Mesothelial cell of epicardium (in vitro differentiated cells): ENCODE measurements around the gene CERS1. TPM values are rescaled to one million over a fixed set of nuclear protein-coding genes. Genes with fewer than 3 reads are reported as not detected.

Experiments used
- DNase-seq, 2 experiments: peaks; one replicate each; pipeline ENCODE4 v3.0.0; 2021; ENCODE audit warnings: low spot score in 2 of 2; ENCODE audit not compliant: unreplicated experiment in 2 of 2
- H3K27ac Mint-ChIP-seq: 2 replicates; pipeline ENCODE4 v1.8.0; 2021; ENCODE audit warnings: mixed read lengths
- H3K27me3 Mint-ChIP-seq: 2 replicates; pipeline ENCODE4 v1.8.0; 2021; ENCODE audit warnings: low read depth, mixed read lengths
- H3K36me3 Mint-ChIP-seq: 2 replicates; pipeline ENCODE4 v1.8.0; 2021; ENCODE audit warnings: mixed read lengths
- H3K4me1 Mint-ChIP-seq: 2 replicates; pipeline ENCODE4 v1.8.0; 2021; ENCODE audit warnings: mixed read lengths
- H3K4me3 Mint-ChIP-seq: 2 replicates; pipeline ENCODE4 v1.8.0; 2021; ENCODE audit warnings: mild to moderate bottlenecking, moderate library complexity, mixed read lengths
- H3K9me3 Mint-ChIP-seq: 2 replicates; pipeline ENCODE4 v1.8.0; 2021; ENCODE audit warnings: mixed read lengths
- total RNA-seq: library from RNA; stranded (reverse); gene quantifications from 3 replicates; pipeline ENCODE4 v1.2.1, GENCODE V29; 2021
- TF ChIP-seq, protein P1 (sequence below): fragments of 200-600 bp; sonication (generic); IDR thresholded peaks from one replicate; pipeline ENCODE4 v1.5.0; 2021; ENCODE audit warnings: antibody characterized with exemption; ENCODE audit not compliant: unreplicated experiment

The CERS1 gene
- total RNA-seq, 1 donor from 2014 or later: 8.5 TPM

DNA sequence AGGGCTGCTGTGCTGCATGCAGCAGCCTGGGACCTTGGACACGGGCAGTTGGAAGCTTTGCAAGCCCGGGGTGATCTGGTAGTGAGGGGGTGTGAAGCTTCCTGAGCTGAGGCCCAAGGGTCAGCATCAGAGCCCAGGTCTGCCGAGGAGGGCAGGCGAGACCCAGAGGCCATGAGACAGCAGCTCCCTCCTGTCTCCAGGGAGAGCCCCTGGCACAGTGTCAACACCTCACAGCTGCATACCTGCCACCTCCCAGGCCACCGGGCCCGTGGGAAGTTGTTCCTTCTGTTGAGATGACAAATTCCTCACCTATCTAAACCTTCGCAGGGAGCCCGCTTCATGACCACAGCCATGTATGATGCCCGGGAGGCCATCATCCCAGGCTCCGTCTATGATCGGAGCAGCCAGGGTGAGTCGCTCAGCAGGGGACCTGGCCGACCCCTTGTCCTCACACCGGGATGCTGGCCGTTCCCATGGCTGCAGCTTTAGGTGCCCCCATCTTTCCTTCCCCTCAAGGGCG is 32.1 kb downstream of the CERS1 start:
- H3K4me1 Mint-ChIP-seq: no peaks in the 10 kb centered on the region
- H3K9me3 Mint-ChIP-seq: no peaks in the 10 kb centered on the region
- H3K27me3 Mint-ChIP-seq: no peaks in the 10 kb centered on the region
- H3K36me3 Mint-ChIP-seq: peaks cover 23% of the 10 kb centered on the region
- no peak for DNase-seq
- TF ChIP-seq, protein P1, sequence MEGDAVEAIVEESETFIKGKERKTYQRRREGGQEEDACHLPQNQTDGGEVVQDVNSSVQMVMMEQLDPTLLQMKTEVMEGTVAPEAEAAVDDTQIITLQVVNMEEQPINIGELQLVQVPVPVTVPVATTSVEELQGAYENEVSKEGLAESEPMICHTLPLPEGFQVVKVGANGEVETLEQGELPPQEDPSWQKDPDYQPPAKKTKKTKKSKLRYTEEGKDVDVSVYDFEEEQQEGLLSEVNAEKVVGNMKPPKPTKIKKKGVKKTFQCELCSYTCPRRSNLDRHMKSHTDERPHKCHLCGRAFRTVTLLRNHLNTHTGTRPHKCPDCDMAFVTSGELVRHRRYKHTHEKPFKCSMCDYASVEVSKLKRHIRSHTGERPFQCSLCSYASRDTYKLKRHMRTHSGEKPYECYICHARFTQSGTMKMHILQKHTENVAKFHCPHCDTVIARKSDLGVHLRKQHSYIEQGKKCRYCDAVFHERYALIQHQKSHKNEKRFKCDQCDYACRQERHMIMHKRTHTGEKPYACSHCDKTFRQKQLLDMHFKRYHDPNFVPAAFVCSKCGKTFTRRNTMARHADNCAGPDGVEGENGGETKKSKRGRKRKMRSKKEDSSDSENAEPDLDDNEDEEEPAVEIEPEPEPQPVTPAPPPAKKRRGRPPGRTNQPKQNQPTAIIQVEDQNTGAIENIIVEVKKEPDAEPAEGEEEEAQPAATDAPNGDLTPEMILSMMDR: no peak
- H3K4me3 Mint-ChIP-seq: no peak overlapping the region
- no peak overlapping the region for H3K27ac Mint-ChIP-seq

DNA sequence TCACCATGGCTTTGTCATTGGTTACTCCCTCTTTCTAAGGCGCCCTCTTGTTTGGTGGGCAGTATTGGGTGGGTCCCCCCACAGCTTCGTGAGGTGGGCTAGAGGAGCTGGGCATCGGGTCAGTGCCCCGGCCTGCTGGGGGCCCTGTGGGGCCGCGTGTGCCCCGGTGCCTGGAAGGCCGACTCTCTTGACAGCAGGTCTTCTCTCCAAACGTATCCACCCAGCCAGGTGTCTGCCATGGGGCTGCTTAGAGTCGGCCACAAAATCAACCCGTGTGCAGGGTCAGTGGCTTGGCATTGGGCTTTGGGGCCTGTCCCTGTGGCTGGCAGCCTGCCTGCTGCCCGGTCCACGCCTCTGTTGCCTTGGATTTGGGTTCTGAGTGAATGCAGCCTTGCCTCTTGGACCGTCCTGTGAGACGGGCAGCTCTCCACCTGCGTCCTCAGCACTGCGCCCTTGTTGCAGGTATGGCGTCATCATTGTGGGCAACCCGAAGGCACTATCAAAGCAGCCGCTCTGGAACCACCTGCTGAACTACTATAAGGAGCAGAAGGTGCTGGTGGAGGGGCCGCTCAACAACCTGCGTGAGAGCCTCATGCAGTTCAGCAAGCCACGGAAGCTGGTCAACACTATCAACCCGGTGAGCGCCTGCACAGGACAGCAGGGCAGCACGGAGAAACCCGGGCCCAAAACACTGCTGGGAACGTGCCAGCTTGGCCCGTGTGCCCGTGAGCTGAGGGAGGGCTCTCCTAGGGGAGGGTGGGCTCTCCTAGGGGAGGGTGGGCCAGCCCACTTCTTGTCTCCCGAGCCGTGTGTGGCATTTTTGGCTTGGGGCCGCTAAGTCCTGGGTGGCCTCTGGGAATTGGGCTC is 32.7 kb downstream of the CERS1 start:
- no peaks in the 10 kb centered on the region for H3K9me3 Mint-ChIP-seq
- TF ChIP-seq, protein P1: no peak
- H3K27me3 Mint-ChIP-seq: no peaks in the 10 kb centered on the region
- DNase-seq: no peak
- H3K27ac Mint-ChIP-seq: no peak overlapping the region
- H3K4me3 Mint-ChIP-seq: no peak overlapping the region
- peaks cover 24% of the 10 kb centered on the region for H3K36me3 Mint-ChIP-seq
- no peaks in the 10 kb centered on the region for H3K4me1 Mint-ChIP-seq

DNA sequence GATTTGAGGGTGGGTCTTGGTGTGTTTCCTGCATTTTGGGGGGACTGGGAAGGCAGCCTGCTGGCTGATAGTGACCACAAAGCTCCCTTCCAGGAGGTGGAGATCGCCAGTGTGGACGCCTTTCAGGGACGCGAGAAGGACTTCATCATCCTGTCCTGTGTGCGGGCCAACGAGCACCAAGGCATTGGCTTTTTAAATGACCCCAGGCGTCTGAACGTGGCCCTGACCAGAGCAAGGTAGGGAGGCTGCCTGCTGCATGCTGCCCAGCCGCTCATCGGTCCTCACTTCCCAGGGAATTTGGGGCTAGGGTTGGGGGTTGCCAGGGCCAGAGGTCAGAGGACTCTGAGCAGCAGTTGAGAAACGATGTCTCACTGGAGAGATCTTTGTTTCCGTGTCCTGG is 34.0 kb downstream of the CERS1 start:
- Mint-ChIP-seq H3K27ac (no peak overlapping the region), H3K36me3 (peaks cover 27% of the 10 kb centered on the region), H3K27me3 (no peaks in the 10 kb centered on the region), H3K4me1 (no peaks in the 10 kb centered on the region), H3K9me3 (no peaks in the 10 kb centered on the region), H3K4me3 (no peak overlapping the region)
- TF ChIP-seq, protein P1: no peak
- DNase-seq: no peak

DNA sequence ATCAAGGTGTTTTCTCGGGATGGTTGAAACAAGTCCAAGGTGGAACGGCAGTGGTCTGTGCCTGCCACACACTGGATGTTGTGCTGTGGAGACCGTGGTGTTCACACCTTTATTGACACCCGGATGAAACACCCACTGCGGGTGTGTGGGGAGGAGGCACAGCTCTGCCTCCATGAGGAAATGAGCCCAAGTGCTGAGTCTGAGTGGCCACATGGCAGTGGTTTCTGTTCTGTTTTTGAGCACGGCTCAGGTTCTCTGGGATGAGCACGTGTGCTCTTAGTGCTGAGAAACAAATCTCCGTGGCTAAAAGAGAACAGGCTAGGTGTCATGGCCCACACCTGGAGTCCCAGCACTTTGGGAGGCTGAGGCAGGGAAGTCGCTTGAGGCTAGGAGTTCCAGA is 34.7 kb downstream of the CERS1 start:
- no peaks in the 10 kb centered on the region for H3K9me3 Mint-ChIP-seq
- no peaks in the 10 kb centered on the region for H3K27me3 Mint-ChIP-seq
- peaks cover 27% of the 10 kb centered on the region for H3K36me3 Mint-ChIP-seq
- no peak overlapping the region for H3K27ac Mint-ChIP-seq
- H3K4me1 Mint-ChIP-seq: no peaks in the 10 kb centered on the region
- DNase-seq: no peak
- TF ChIP-seq, protein P1: no peak
- no peak overlapping the region for H3K4me3 Mint-ChIP-seq

DNA sequence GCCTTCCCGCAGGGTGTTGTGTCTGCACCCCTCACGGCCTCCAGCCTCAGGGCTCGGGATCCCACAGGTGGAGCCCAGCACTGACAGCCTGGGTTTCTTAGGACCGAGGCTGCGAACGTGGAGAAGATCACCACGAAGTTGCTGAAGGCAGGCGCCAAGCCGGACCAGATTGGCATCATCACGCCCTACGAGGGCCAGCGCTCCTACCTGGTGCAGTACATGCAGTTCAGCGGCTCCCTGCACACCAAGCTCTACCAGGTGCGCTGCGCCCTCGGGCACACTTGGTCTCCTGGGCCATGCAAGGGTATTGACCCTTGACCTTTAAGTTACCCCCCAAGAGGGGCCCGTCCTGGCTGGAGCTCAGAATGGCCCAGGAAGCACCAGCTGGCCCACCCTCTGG is 35.2 kb downstream of the CERS1 start:
- H3K9me3 Mint-ChIP-seq: no peaks in the 10 kb centered on the region
- no peaks in the 10 kb centered on the region for H3K27me3 Mint-ChIP-seq
- no peaks in the 10 kb centered on the region for H3K4me1 Mint-ChIP-seq
- H3K4me3 Mint-ChIP-seq: no peak overlapping the region
- no peak for DNase-seq
- H3K27ac Mint-ChIP-seq: no peak overlapping the region
- peaks cover 24% of the 10 kb centered on the region for H3K36me3 Mint-ChIP-seq
- TF ChIP-seq, protein P1: no peak
